Gastroesophageal sphincter (tissue), 4 donors: ENCODE measurements around the gene OR52J3. TPM values are rescaled to one million over a fixed set of nuclear protein-coding genes. Genes with fewer than 3 reads are reported as not detected.

ENCODE experiments used
- ATAC-seq: fragments of 150-250 bp; one replicate; pipeline ENCODE4 v1.9.1; 2016; ENCODE audit warnings: mild to moderate bottlenecking, moderate library complexity
- H3K27ac ChIP-seq, 4 donors: fragments of 200-600 bp; sonication (generic) in 3 of 4; 1 replicate in 3 of 4; 2 replicates in 1 of 4; pipeline ENCODE4 v1.5.1; 2016 to 2019
- H3K27me3 ChIP-seq: fragments of 200-600 bp; sonication (generic); one replicate; pipeline ENCODE4 v1.5.1; 2019
- H3K36me3 ChIP-seq, 2 donors: fragments of 200-600 bp; sonication (generic); one replicate each; pipeline ENCODE4 v1.5.1; 2019; ENCODE audit warnings: control low read depth in 1 of 2
- H3K4me1 ChIP-seq, 3 donors: fragments of 200-600 bp; sonication (generic); 1 replicate in 2 of 3; 2 replicates in 1 of 3; pipeline ENCODE4 v1.5.1; 2016 to 2019; ENCODE audit warnings: control low read depth in 2 of 3
- H3K4me3 ChIP-seq, 2 donors: fragments of 200-600 bp; sonication (generic); one replicate each; pipeline ENCODE4 v1.5.1; 2019; ENCODE audit warnings: mild to moderate bottlenecking in 1 of 2, moderate library complexity in 1 of 2
- H3K9me3 ChIP-seq, 3 donors: fragments of 200-600 bp; sonication (generic); one replicate each; pipeline ENCODE4 v1.5.1; 2017 to 2019; ENCODE audit warnings: control low read depth in 2 of 3
- EP300 ChIP-seq: sonication (generic); formaldehyde crosslinking; IDR thresholded peaks from one replicate; pipeline ENCODE4 v1.6.1; 2017; ENCODE audit warnings: antibody characterized with exemption, mild to moderate bottlenecking
- POLR2A ChIP-seq, 2 donors: fragments of 450-650 bp; IDR thresholded peaks; one replicate each; pipeline ENCODE4 v1.6.1; 2017; ENCODE audit warnings: antibody characterized with exemption in 2 of 2, mild to moderate bottlenecking in 2 of 2, moderate library complexity in 1 of 2
- POLR2AphosphoS5 ChIP-seq: sonication (generic); formaldehyde crosslinking; IDR thresholded peaks from one replicate; pipeline ENCODE4 v1.6.1; 2017; ENCODE audit warnings: antibody characterized with exemption
- WGBS, 2 donors: methylation state at CpG; one replicate each; pipeline ENCODE4 v1.1.5; 2018; ENCODE audit warnings: low coverage in 1 of 2; 5-methylcytosine and 5-hydroxymethylcytosine counted together
- total RNA-seq, 4 donors: library from RNA; depleted of rRNA; stranded (reverse); fragments of >200 nt; gene quantifications; one replicate each; pipeline ENCODE4 v1.1.0, GENCODE V29; 2016
- TF ChIP-seq, protein P1 (sequence below), 4 experiments: fragments of 200-600 bp in 2 of 4; fragments of 450-650 bp in 2 of 4; sonication (generic) in 1 of 4; IDR thresholded peaks; one replicate each; pipeline ENCODE4 v1.5.1; 2017 to 2019; ENCODE audit warnings: antibody characterized with exemption in 4 of 4, mild to moderate bottlenecking in 2 of 4, moderate library complexity in 2 of 4

OR52J3 gene
- total RNA-seq, 4 donors from 2014 or later = not detected

DNA sequence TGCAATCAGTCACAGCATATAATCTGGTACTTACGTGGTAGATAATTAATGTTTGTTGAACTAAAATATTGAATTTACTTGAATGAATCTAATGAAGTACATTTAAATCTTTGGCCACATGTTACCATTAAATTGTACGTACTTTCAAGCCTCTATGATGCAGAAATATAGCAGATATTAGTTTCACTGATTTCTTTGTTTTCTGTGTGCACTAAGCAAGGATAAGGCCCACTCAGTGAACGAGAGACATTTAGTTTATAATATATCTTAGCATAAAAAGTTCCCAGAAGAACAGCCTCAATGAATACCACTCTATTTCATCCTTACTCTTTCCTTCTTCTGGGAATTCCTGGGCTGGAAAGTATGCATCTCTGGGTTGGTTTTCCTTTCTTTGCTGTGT lies 22.9 kb downstream of the OR52J3 start, which contains the start of gene OR52E1:
TSS of gene OR52E1 (plus strand) at position 301 of the 400 bp plus-strand sequence.
- Histone ChIP-seq H3K27ac (no peak within 1 kb of the TSS), H3K27me3 (peaks cover 4% of the 10 kb centered on the region), H3K36me3 (no peaks in the 10 kb centered on the region), H3K4me1 (no peaks in the 10 kb centered on the region), H3K4me3 (no peak within 1 kb of the TSS), H3K9me3 (no peaks in the 10 kb centered on the region)
- TF ChIP-seq POLR2A (IDR thresholded peaks at IDR 0.05) (no peak), EP300 (no peak), POLR2AphosphoS5 (no peak)
- TF ChIP-seq, protein P1, sequence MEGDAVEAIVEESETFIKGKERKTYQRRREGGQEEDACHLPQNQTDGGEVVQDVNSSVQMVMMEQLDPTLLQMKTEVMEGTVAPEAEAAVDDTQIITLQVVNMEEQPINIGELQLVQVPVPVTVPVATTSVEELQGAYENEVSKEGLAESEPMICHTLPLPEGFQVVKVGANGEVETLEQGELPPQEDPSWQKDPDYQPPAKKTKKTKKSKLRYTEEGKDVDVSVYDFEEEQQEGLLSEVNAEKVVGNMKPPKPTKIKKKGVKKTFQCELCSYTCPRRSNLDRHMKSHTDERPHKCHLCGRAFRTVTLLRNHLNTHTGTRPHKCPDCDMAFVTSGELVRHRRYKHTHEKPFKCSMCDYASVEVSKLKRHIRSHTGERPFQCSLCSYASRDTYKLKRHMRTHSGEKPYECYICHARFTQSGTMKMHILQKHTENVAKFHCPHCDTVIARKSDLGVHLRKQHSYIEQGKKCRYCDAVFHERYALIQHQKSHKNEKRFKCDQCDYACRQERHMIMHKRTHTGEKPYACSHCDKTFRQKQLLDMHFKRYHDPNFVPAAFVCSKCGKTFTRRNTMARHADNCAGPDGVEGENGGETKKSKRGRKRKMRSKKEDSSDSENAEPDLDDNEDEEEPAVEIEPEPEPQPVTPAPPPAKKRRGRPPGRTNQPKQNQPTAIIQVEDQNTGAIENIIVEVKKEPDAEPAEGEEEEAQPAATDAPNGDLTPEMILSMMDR (IDR thresholded peaks at IDR 0.05) = no peak
- WGBS, 2 donors = 41 to 45% methylated on average over 3 of the region's 3 CpGs
- ATAC-seq = no peak

DNA sequence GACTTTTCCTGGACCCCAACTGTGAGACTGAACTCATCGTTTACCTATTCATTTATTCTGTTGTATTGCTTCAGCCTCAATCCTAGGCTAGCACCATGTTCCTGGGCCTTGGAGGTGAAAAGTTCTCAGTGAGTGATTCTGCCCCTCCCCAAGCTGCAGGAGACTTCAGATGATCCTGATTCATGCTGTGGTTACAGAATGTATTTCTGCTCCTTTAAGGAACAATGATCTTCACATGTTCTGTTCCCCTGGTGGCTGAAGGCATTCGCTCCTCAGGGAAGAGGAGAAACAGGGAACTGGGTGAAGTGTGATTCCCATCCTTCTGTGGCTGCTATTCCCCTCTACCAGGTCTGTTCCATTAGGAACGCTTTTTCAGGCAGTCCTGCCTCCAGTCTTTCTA lies 25.5 kb downstream of the OR52J3 start:
- ATAC-seq = no peak
- TF ChIP-seq, protein P1 (IDR thresholded peaks at IDR 0.05) = no peak
- TF ChIP-seq POLR2A (IDR thresholded peaks at IDR 0.05) = no peak
- TF ChIP-seq POLR2AphosphoS5 = no peak
- TF ChIP-seq EP300 = no peak
- peaks cover 4% of the 10 kb centered on the region for H3K27me3 ChIP-seq

DNA sequence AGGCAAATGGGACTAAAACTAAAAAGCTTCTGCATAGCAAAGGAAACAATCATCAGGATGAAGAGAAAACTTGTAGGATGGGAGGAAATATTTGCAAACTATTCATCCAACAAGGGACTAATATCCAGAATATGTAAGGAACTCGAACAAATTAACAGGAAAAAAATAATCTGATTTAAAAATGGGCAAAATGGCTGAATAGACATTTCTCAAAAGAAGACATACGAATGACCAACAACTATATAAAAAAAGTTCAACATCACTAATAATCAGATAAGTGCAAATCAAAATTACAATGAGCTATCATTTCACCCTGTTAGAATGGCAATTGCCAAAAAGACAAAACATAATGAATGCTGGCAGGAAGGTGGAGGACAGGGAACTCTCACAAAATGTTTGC lies 35.1 kb downstream of the OR52J3 start:
- H3K36me3 ChIP-seq = no peaks in the 10 kb centered on the region
- no peaks in the 10 kb centered on the region for H3K27me3 ChIP-seq
- WGBS, 2 donors = 50 to 72% methylated on average over 2 of the region's 2 CpGs
- TF ChIP-seq POLR2AphosphoS5 (no peak), EP300 (no peak), POLR2A (IDR thresholded peaks at IDR 0.05) (no peak)
- TF ChIP-seq, protein P1 (IDR thresholded peaks at IDR 0.05) = no peak
- ATAC-seq = no peak
- no peak overlapping the region for H3K4me3 ChIP-seq
- H3K4me1 ChIP-seq = no peaks in the 10 kb centered on the region
- H3K27ac ChIP-seq = no peak overlapping the region
- H3K9me3 ChIP-seq = no peaks in the 10 kb centered on the region

More for the DNA sequence above, 25.5 kb downstream of the OR52J3 start:
- WGBS, 2 donors = 50 to 66% methylated on average over 2 to 3 of the region's 3 CpGs
- H3K9me3 ChIP-seq = no peaks in the 10 kb centered on the region
- H3K36me3 ChIP-seq = no peaks in the 10 kb centered on the region
- H3K4me1 ChIP-seq = no peaks in the 10 kb centered on the region
- no peak overlapping the region for H3K4me3 ChIP-seq
- no peak overlapping the region for H3K27ac ChIP-seq

DNA sequence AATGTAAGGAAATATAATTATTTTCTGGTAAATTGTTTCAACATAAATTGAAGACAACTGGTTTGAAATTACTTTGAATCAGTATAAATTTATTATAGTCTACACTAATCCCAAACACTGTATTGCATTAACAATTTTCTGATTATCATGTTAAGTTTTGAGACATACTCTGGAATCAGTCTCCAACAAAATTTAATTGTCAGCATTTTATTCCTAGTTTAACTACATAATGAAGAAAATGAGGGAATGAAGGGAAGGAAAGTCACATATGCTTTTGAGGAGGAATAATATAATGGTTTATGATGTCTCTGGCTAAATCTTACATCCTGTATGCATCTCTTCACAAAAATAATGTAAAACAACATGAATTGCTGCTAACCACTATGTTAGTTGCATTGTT lies 37.3 kb downstream of the OR52J3 start:
- Histone ChIP-seq H3K27ac (no peak overlapping the region), H3K9me3 (no peaks in the 10 kb centered on the region), H3K27me3 (no peaks in the 10 kb centered on the region), H3K4me3 (no peak overlapping the region), H3K36me3 (no peaks in the 10 kb centered on the region), H3K4me1 (no peaks in the 10 kb centered on the region)
- TF ChIP-seq EP300 (no peak), POLR2A (IDR thresholded peaks at IDR 0.05) (no peak), POLR2AphosphoS5 (no peak)
- no peak for ATAC-seq

DNA sequence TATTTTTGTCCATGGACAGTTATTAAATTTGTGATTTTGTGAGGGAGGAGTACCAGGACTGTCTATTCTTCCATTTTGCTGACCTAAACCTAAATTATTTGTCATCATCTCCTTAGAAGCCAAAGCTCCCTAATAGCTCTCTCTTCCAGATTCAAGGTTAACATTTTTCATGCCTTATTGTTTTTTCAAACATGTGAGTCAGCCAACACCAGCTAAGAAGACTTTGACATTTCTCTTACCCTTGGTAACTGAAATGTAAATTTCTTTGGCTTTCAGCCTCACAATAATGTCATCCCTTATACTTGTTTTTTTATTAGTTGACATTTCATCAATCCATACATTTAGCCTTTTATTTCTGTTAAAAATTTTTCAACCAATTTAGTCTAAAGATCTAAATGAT lies 42.2 kb downstream of the OR52J3 start:
- Histone ChIP-seq H3K4me3 (no peak overlapping the region), H3K27me3 (peaks cover 3% of the 10 kb centered on the region), H3K36me3 (no peaks in the 10 kb centered on the region), H3K9me3 (no peaks in the 10 kb centered on the region), H3K27ac (no peak overlapping the region), H3K4me1 (no peaks in the 10 kb centered on the region)
- ATAC-seq = no peak
- TF ChIP-seq POLR2A (IDR thresholded peaks at IDR 0.05) (no peak), POLR2AphosphoS5 (no peak), EP300 (no peak)
- TF ChIP-seq, protein P1 (IDR thresholded peaks at IDR 0.05) = no peak
